ENCODE measurements around the gene HLA-B.

- TF ChIP-seq REST (tag by site-specific recombination; IDR thresholded peaks at IDR 0.05) (no peak), CTCF (tag by site-specific recombination; IDR thresholded peaks at IDR 0.05) (no peak), BCL11A (tag by site-specific recombination; IDR thresholded peaks at IDR 0.05; ENCODE audit: low read depth) (no peak), ZNF324 (tag by site-specific recombination; IDR thresholded peaks at IDR 0.05) (no peak), ZBTB8A (tag by site-specific recombination; IDR thresholded peaks at IDR 0.05) (no peak), ZNF274 (IDR thresholded peaks at IDR 0.05; ENCODE audit: low read length) (no peak), ZNF274 (tag by site-specific recombination; IDR thresholded peaks at IDR 0.05; ENCODE audit: borderline replicate concordance) (no peak), HOXA7 (CRISPR knock-in tag; IDR thresholded peaks at IDR 0.05; ENCODE audit: borderline replicate concordance) (no peak), ZSCAN5A (tag by site-specific recombination; IDR thresholded peaks at IDR 0.05) (no peak), TCF7L2 (IDR thresholded peaks at IDR 0.05; ENCODE audit: borderline replicate concordance, low read depth, low read length) (no peak), ZNF138 (tag by site-specific recombination; IDR thresholded peaks at IDR 0.05; ENCODE audit: borderline replicate concordance) (no peak), ZNF175 (tag by site-specific recombination; IDR thresholded peaks at IDR 0.05) (no peak), ZNF23 (tag by site-specific recombination; IDR thresholded peaks at IDR 0.05; ENCODE audit: borderline replicate concordance) (no peak), ZNF623 (tag by site-specific recombination; IDR thresholded peaks at IDR 0.05) (no peak), ZNF549 (tag by site-specific recombination; IDR thresholded peaks at IDR 0.05) (no peak)
These were observed 20.0 kb downstream of the HLA-B start for GRCh38 chr6:31336896-31337496.

Measured in HEK293 (cell line).